Endothelial cell of umbilical vein (primary cell): Measurements from ENCODE around the gene ZNF526. TPM values are rescaled to one million over a fixed set of nuclear protein-coding genes. Genes with fewer than 3 reads are reported as not detected.

Source experiments
- BruUV-seq: library from RNA; stranded (reverse); fragments of 400-500 nt; replicated peaks from 2 replicates; lab custom pipeline; 2021; lab: Mats Ljungman, UMichigan
- CTCF ChIA-PET: fragments of 300-600, 350-600 bp; sonication (Branson Sonifier 250); formaldehyde crosslinking; loops from one replicate; lab custom pipeline; 2021; ENCODE audit warnings: antibody characterized with exemption, inconsistent platforms; lab: Charles Lee
- POLR2A ChIA-PET: fragments of 300-600, 350-600 bp; sonication (Branson Sonifier 250); formaldehyde crosslinking; loops from one replicate; lab custom pipeline; 2021; ENCODE audit warnings: antibody characterized with exemption, inconsistent platforms; lab: Charles Lee
- DNase-seq: peaks from one replicate; pipeline ENCODE4 v3.0.0-alpha.2; 2011; ENCODE audit warnings: low read depth, low spot score
- FAIRE-seq: peaks from 2 replicates; lab custom pipeline; 2011; peaks lifted over from hg19 to GRCh38; lab: Jason Lieb, UNC
- H2AFZ ChIP-seq: 2 replicates; pipeline ENCODE4 v1.6.0; 2012; ENCODE audit warnings: low read depth, low read length, control low read depth, inconsistent platforms
- H3K27ac ChIP-seq: 2 replicates; pipeline ENCODE4 v1.5.1; 2011; ENCODE audit warnings: low read depth, mild to moderate bottlenecking, control low read depth, low read length, moderate library complexity; ENCODE audit not compliant: insufficient read depth
- H3K27me3 ChIP-seq, 2 experiments: 2 replicates each; pipeline versions ENCODE4 v1.6.0 to v1.6.1; 2011; ENCODE audit warnings: low read length in 2 of 2, mixed read lengths in 1 of 2; ENCODE audit not compliant: control insufficient read depth in 2 of 2, insufficient read depth in 2 of 2
- H3K36me3 ChIP-seq, 2 experiments: 2 replicates in 1 of 2; 3 replicates in 1 of 2; pipeline ENCODE4 v1.5.1; 2011; ENCODE audit warnings: low read length in 2 of 2, mild to moderate bottlenecking in 1 of 2, moderate library complexity in 1 of 2; ENCODE audit not compliant: control insufficient read depth in 2 of 2, insufficient read depth in 2 of 2; ENCODE audit errors: extremely low read depth in 1 of 2
- H3K4me1 ChIP-seq: 3 replicates; pipeline ENCODE4 v1.5.1; 2011; ENCODE audit warnings: mild to moderate bottlenecking, low read length; ENCODE audit not compliant: control insufficient read depth, insufficient read depth; ENCODE audit errors: extremely low read depth
- H3K4me2 ChIP-seq: 2 replicates; pipeline ENCODE4 v1.6.1; 2011; ENCODE audit warnings: low read length, control low read depth, mixed read lengths; ENCODE audit not compliant: insufficient read depth
- H3K4me3 ChIP-seq, 3 experiments: fragments of 200-600 bp in 1 of 3; sonication (generic), shearing (Covaris generic) in 1 of 3; replicated peaks in 1 of 3; 2 replicates each; pipeline ENCODE4 v1.5.1; 2011 to 2016; ENCODE audit warnings: control low read depth in 3 of 3, low read length in 3 of 3, mild to moderate bottlenecking in 2 of 3, inconsistent platforms in 1 of 3, low read depth in 1 of 3, moderate library complexity in 1 of 3; ENCODE audit not compliant: insufficient read depth in 1 of 3
- H3K79me2 ChIP-seq: 2 replicates; pipeline ENCODE4 v1.6.0; 2012; ENCODE audit warnings: low read length, inconsistent platforms; ENCODE audit not compliant: control insufficient read depth, insufficient read depth
- H3K9ac ChIP-seq: replicated peaks from 2 replicates; pipeline ENCODE3; 2011; ENCODE audit warnings: low read length, control low read depth; ENCODE audit not compliant: insufficient read depth; ENCODE audit errors: extremely low read depth
- H3K9me1 ChIP-seq: replicated peaks from 3 replicates; pipeline ENCODE4 v1.6.0; 2011; ENCODE audit warnings: mild to moderate bottlenecking, low read length; ENCODE audit not compliant: control insufficient read depth, insufficient read depth; ENCODE audit errors: extremely low read depth
- H3K9me3 ChIP-seq: replicated peaks from 2 replicates; pipeline ENCODE4 v1.5.1; 2012; ENCODE audit warnings: low read length, inconsistent platforms; ENCODE audit not compliant: control insufficient read depth, insufficient read depth
- H4K20me1 ChIP-seq: replicated peaks from 2 replicates; pipeline ENCODE3; 2011; ENCODE audit warnings: mild to moderate bottlenecking, low read length; ENCODE audit not compliant: control insufficient read depth, insufficient read depth; ENCODE audit errors: extremely low read depth
- CTCF ChIP-seq, 2 donors: IDR thresholded peaks; 1 replicate in 1 of 2; 2 replicates in 1 of 2; pipeline ENCODE4 v1.5.1; 2011; ENCODE audit warnings: low read length in 2 of 2, mild to moderate bottlenecking in 2 of 2, moderate library complexity in 2 of 2, control low read depth in 1 of 2, inconsistent platforms in 1 of 2, low read depth in 1 of 2; ENCODE audit not compliant: insufficient read depth in 1 of 2; ENCODE audit errors: extremely low read depth in 1 of 2
- EZH2 ChIP-seq: IDR thresholded peaks from 2 replicates; pipeline ENCODE4 v1.6.1; 2012; ENCODE audit warnings: borderline replicate concordance, low read depth, mild to moderate bottlenecking, moderate library complexity, low read length, inconsistent platforms; ENCODE audit not compliant: severe bottlenecking
- FOS ChIP-seq: IDR thresholded peaks from 2 replicates; pipeline ENCODE4 v1.6.1; 2011; ENCODE audit warnings: mild to moderate bottlenecking, low read length, moderate library complexity, borderline replicate concordance; ENCODE audit not compliant: insufficient read depth
- GATA2 ChIP-seq: IDR thresholded peaks from 2 replicates; pipeline ENCODE4 v1.7.0; 2011; ENCODE audit warnings: low read depth, mild to moderate bottlenecking, moderate library complexity, mixed read lengths, low read length; ENCODE audit not compliant: insufficient read length, insufficient read depth
- JUN ChIP-seq: IDR thresholded peaks from 2 replicates; pipeline ENCODE4 v1.6.1; 2011; ENCODE audit warnings: borderline replicate concordance, low read depth; ENCODE audit not compliant: insufficient read length, insufficient read depth
- MAX ChIP-seq: IDR thresholded peaks from 2 replicates; pipeline ENCODE4 v1.6.1; 2011; ENCODE audit not compliant: insufficient read depth, insufficient read length
- MYC ChIP-seq: IDR thresholded peaks from one replicate; pipeline ENCODE4 v1.6.1; 2011; ENCODE audit warnings: mild to moderate bottlenecking, low read depth, low read length
- POLR2A ChIP-seq: IDR thresholded peaks from 2 replicates; pipeline ENCODE4 v1.6.1; 2012; ENCODE audit warnings: low read depth, mild to moderate bottlenecking, control low read depth, low read length
- POLR2AphosphoS5 ChIP-seq: IDR thresholded peaks from 2 replicates; pipeline ENCODE4 v1.6.1; 2012; ENCODE audit warnings: low read depth, mild to moderate bottlenecking, control low read depth, low read length, moderate library complexity; ENCODE audit not compliant: insufficient read depth
- dilution Hi-C: fragments of 300-500 bp; cut with MboI; formaldehyde crosslinking; loops from one replicate; pipeline ENCODE4 v1.15.0; 2019; ENCODE audit warnings: low sequenced_read_pairs; ENCODE audit not compliant: extremely low pct_ligation_motif_present
- intact Hi-C: fragments of 100-400 bp; cut with micrococcal nuclease; formaldehyde crosslinking; loops from one replicate; pipeline ENCODE4 v1.10.0; 2022
- polyA plus RNA-seq, 4 experiments: library from polyadenylated mRNA; depleted of rRNA in 3 of 4; stranded (reverse) in 3 of 4; unstranded in 1 of 4; fragments of >200 nt; gene quantifications; 2 replicates each; pipeline versions ENCODE4 v1.2.1 to v1.2.3, GENCODE V29; 2011 to 2012; ENCODE audit warnings: missing spikeins in 1 of 4
- total RNA-seq: library from RNA; stranded (reverse); gene quantifications from 2 replicates; pipeline ENCODE4 v1.2.3, GENCODE V29; 2021

The ZNF526 gene
- total and polyA plus RNA-seq, 2 donors (not counting 3 experiments of a cell fraction or from before 2014, with no cell fraction given): 6.5 to 13.3 TPM

GRCh38 chr19:42233678-42234292 is 13.7 kb downstream of the ZNF526 start:
- CTCF ChIA-PET: interaction anchor here (1.5 kb wide), 1 partner anchor 14 kb away, joined by 4 read pairs; the partner anchor contains the start of gene ZNF526
- dilution Hi-C loops: no loop called here
- DNase-seq: no peak
- BruUV-seq: no TSS peak
- Histone ChIP-seq H2AFZ (no peak overlapping the region), H3K27ac (no peak overlapping the region), H3K4me2 (no peak overlapping the region), H3K4me3 (no peak overlapping the region), H3K9me3 (no peaks in the 10 kb centered on the region), H3K36me3 (peaks cover 15 to 57% of the 10 kb centered on the region in 2 experiments), H4K20me1 (no peaks in the 10 kb centered on the region), H3K27me3 (no peaks in the 10 kb centered on the region), H3K4me1 (no peaks in the 10 kb centered on the region), H3K9ac (no peak overlapping the region), H3K9me1 (no peaks in the 10 kb centered on the region), H3K79me2 (peaks cover 5% of the 10 kb centered on the region)
- POLR2A ChIA-PET: interaction anchor here (1.8 kb wide), 1 partner anchor 9 kb away, joined by 3 read pairs; no protein-coding TSS in a partner anchor
- TF ChIP-seq MYC (no peak), FOS (no peak), MAX (no peak), EZH2 (no peak), POLR2AphosphoS5 (no peak), CTCF (IDR thresholded peaks at IDR 0.05; ENCODE audit: extremely low read depth in 1 of 2, insufficient read depth in 1 of 2, low read depth in 1 of 2, low read length in 2 of 2) (no peak), POLR2A (no peak), JUN (no peak), GATA2 (no peak)
- intact Hi-C loops: no loop called here
- no peak for FAIRE-seq
